Esophagus muscularis mucosa (tissue), 3 donors: Measurements from ENCODE around the gene HOXA9.

Experiments
- CTCF ChIP-seq, 3 experiments: fragments of 200-600 bp in 2 of 3; fragments of 450-650 bp in 1 of 3; sonication (generic) in 2 of 3; IDR thresholded peaks; one replicate each; pipeline ENCODE4 v1.5.1; 2017 to 2019; ENCODE audit warnings: antibody characterized with exemption in 3 of 3, mild to moderate bottlenecking in 2 of 3, moderate library complexity in 1 of 3
- POLR2AphosphoS5 ChIP-seq, 2 donors: sonication (generic); formaldehyde crosslinking; IDR thresholded peaks; one replicate each; pipeline ENCODE4 v1.6.1; 2017; ENCODE audit warnings: antibody characterized with exemption in 2 of 2

DNA sequence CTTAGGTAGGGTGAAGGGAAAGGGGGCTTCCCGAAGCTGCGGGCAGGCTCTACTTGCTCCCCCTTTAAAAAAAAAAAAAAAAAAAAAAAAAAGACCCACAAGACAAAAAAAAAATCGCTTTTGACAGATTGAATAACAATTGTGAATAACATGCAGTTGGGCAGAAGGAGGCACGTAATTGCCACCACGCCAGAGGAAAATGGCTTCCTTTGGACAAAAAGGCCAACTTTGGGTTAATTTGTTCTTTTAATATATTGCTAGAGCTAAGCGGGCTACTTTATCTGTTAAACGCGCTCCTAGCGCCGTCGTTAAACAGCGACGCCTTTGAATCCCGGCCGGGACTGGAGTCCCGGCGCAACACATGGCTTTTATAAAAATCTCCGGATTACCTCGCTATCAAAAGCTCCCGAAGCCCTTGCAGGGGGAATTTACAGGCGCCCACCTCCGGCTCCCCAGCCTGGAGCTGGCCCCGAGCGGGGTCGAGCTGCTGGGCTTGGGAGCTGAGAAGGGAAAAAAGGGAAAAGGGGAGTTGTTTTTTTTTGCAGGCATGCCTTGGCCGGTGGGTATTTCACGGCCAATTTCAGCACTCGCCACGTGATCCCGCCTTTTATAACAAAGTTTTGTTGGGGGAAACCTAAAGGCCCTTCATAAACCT lies 18.5 kb upstream of the HOXA9 start:
- TF ChIP-seq CTCF (IDR thresholded peaks at IDR 0.05) = no peak
- no peak for TF ChIP-seq POLR2AphosphoS5 (IDR thresholded peaks at IDR 0.05)
